ENCODE data around the gene NACC2. TPM values are rescaled to one million over a fixed set of nuclear protein-coding genes. Genes with fewer than 3 reads are reported as not detected.

The NACC2 gene, protein sequence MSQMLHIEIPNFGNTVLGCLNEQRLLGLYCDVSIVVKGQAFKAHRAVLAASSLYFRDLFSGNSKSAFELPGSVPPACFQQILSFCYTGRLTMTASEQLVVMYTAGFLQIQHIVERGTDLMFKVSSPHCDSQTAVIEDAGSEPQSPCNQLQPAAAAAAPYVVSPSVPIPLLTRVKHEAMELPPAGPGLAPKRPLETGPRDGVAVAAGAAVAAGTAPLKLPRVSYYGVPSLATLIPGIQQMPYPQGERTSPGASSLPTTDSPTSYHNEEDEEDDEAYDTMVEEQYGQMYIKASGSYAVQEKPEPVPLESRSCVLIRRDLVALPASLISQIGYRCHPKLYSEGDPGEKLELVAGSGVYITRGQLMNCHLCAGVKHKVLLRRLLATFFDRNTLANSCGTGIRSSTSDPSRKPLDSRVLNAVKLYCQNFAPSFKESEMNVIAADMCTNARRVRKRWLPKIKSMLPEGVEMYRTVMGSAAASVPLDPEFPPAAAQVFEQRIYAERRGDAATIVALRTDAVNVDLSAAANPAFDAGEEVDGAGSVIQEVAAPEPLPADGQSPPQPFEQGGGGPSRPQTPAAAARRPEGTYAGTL
- 15.2 and 27.2 TPM in 2 replicates for total RNA-seq (2011; cell fraction: chromatin; rRNA removed; ENCODE audit: low replicate concordance)
- 17.0 and 18.7 TPM in 2 replicates for total RNA-seq (2011; cell fraction: nucleolus; rRNA removed)
- 10.7 and 13.6 TPM in 2 replicates for total RNA-seq (2011; cell fraction: nucleoplasm; rRNA removed)
- 16.6 and 21.1 TPM in 2 replicates for total RNA-seq (2014; rRNA removed)
- total RNA-seq (2014; rRNA removed; fragmentation: Illumina TruSeq; extraction: Trizol) = 4.4 and 4.8 TPM in 2 replicates
- 9.9 and 10.1 TPM in 2 replicates for total RNA-seq (2015; rRNA removed; fragmentation: Illumina TruSeq; extraction: Trizol)
- total RNA-seq (2021) = 22.2 and 25.1 TPM in 2 replicates
- 5.6 TPM in 2 replicates for polyA plus RNA-seq (2011; rRNA removed)
- polyA plus RNA-seq (2011; cell fraction: cytosol; rRNA removed) = 7.2 and 16.2 TPM in 2 replicates
- polyA plus RNA-seq (2011; cell fraction: nucleus; rRNA removed) = 14.6 and 26.1 TPM in 2 replicates
- 9.1 and 10.5 TPM in 2 replicates for polyA plus RNA-seq (2012)
- 5.2 and 8.0 TPM in 2 replicates for polyA plus RNA-seq (2014; fragmentation: Illumina TruSeq; extraction: Trizol)
- polyA plus RNA-seq (2014; fragmentation: Nextera tagmentation; extraction: Ambion mirVana) = under 1 TPM; 0.70 to 0.73 TPM
- polyA plus RNA-seq (2014; rRNA removed) = 11.7 and 12.5 TPM in 2 replicates
- 5.4 and 11.8 TPM in 2 replicates for polyA minus RNA-seq (2011; rRNA and poly(A)+ RNA removed)
- 12.6 and 13.9 TPM in 2 replicates for polyA minus RNA-seq (2011; cell fraction: cytosol; rRNA and poly(A)+ RNA removed)
- polyA minus RNA-seq (2011; cell fraction: nucleus; rRNA and poly(A)+ RNA removed) = 5.9 and 6.5 TPM in 2 replicates
- percentile 72 among the genes with signal in this experiment for Bru-seq, nascent RNA
- BruChase-seq, experiment 1, labeled RNA remaining after a 2-hour chase = percentile 64 among the genes with signal in this experiment
- BruChase-seq, experiment 2, labeled RNA remaining after a 6-hour chase = percentile 63 among the genes with signal in this experiment
- long read RNA-seq, experiment 1, full-length matches to known transcripts = 34 of 163 reads
- long read RNA-seq, experiment 1, partial matches to known transcripts = 4 of 163 reads
- long read RNA-seq, experiment 1, other reads (novel, unspliced or antisense) = 125 of 163 reads
- long read RNA-seq, experiment 2, full-length matches to known transcripts = 6 of 29 reads
- long read RNA-seq, experiment 2, partial matches to known transcripts = 2 of 29 reads
- long read RNA-seq, experiment 2, other reads (novel, unspliced or antisense) = 21 of 29 reads
- long read RNA-seq, experiment 3, full-length matches to known transcripts = 4 of 8 reads
- long read RNA-seq, experiment 3, partial matches to known transcripts = 0 of 8 reads
- long read RNA-seq, experiment 3, other reads (novel, unspliced or antisense) = 4 of 8 reads

DNA sequence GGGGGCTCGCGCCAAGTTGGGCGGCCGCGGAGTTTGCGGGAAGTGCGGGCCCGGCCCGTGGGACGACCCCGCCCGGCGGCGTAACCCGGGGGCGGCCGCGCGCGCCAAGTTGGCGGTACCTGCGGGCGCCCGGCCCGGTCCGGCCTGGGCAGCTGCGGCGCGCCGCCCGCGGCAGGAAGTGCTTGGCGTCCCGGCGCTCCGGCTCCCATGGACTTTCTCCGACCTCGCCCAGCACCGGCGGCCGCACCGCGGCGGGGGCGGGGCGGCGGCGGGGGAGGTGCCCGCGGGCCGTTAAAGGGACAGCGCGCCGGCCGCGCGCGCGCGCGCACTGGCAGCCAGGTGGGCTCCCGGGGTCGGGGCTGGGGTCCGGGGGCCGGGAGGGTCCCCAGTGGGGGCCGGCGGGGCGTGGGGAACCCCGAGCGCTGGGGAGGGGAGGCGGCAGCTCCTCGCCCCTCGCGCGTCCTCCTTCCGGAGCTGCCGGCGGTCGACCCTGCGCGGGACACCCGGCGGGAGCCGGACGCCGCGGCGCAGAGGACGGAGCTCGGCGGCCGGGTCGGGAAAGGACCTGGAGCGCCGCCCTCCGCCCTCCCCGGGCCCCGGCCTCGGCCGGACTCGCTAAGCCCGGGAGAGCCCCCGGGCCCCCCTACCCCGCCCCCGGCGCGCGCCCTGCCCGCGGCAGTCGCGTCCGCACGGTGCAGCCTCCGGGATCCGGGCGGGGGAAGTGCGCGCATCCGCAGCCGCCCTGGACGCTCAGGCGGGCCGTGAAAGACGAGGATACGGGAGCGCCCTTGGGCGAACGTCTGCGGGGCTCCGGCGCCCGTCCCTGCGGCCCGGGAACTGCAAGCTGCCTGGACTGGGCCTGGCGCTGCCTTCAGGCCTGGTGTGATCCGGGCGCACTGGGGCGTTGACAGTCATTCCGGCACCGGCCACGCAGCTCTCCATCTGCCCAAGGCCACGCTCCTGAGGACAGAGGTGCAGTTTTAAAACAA is at the start of gene NACC2:
TSS of gene NACC2 (minus strand) at position 220 of the 989 bp plus-strand sequence. CDS start 44,768 bp downstream, outside the sequence.
- Histone ChIP-seq H2AFZ (ENCODE audit: low read depth, low read length) (peak within 1 kb of the TSS; percentile 62), H3K4me3 (peak within 1 kb of the TSS; percentile 70), H3K79me2 (ENCODE audit: control insufficient read depth, insufficient read depth, low read length) (peaks cover 44% of the 10 kb centered on the region), H3K27ac (ENCODE audit: extremely low read depth, low read depth, low read length) (peak within 1 kb of the TSS; percentile 93), H3K27me3 (ENCODE audit: control insufficient read depth in 2 of 2, insufficient read depth in 2 of 2, low read length in 2 of 2) (no peaks in the 10 kb centered on the region), H4K20me1 (replicated peaks; ENCODE audit: control insufficient read depth, insufficient read depth, low read length) (peaks cover 8% of the 10 kb centered on the region; the same call in 1 of the 2 replicates), H3K9me3 (replicated peaks; ENCODE audit: control insufficient read depth, insufficient read depth, low read depth, low read length) (no peaks in the 10 kb centered on the region), H3K36me3 (ENCODE audit: control insufficient read depth, insufficient read depth, low read length) (peaks cover 22% of the 10 kb centered on the region; the same call in 2 of the 3 replicates), H3K9ac (ENCODE audit: insufficient read depth in 1 of 2, low read depth in 2 of 2, low read length in 2 of 2) (peak within 1 kb of the TSS; percentile 78 to 98), H3K4me1 (replicated peaks in 1 of 2; ENCODE audit: control insufficient read depth in 2 of 2, insufficient read depth in 2 of 2, low read length in 2 of 2) (peaks cover 22 to 72% of the 10 kb centered on the region in 2 experiments; a peak in 4 of 5 replicates), H3K4me2 (ENCODE audit: insufficient read depth, low read length) (peak within 1 kb of the TSS; percentile 84), H3K9me1 (ENCODE audit: control insufficient read depth, insufficient read depth, low read length) (no peaks in the 10 kb centered on the region)
- CTCF ChIA-PET (ENCODE audit: low intra/inter-chr PET ratio) = no interaction called here
- ATAC-seq (peak; percentile 64), FAIRE-seq (no peak), DNase-seq (ENCODE audit: extremely low read depth in 1 of 4, low spot score in 3 of 4) (peak; percentile 75 to 82 (median 80))
- in situ Hi-C loops (cut with MboI) (no loop called here), intact Hi-C loops (cut with micrococcal nuclease) (loop anchor here (2.0 to 10.0 kb wide), 2 partner anchors 13 to 131 kb away; partner anchors contain the start of gene UBAC1)
- POLR2A ChIA-PET = interaction anchor here (0.6 to 1.4 kb wide), 3 partner anchors 11 to 16 kb away, joined by 3 read pairs; no protein-coding TSS in a partner anchor
- WGBS (ENCODE audit: insufficient coverage, low coverage, missing lambda C conversion rate) = 3% methylated on average over 28 of the region's 143 CpGs
- BruUV-seq (replicated peaks) = no TSS peak
- TF ChIP-seq ZBTB8A (IDR thresholded peaks at IDR 0.05; ENCODE audit: partially characterized antibody) (no peak), SIN3B (IDR thresholded peaks at IDR 0.05; ENCODE audit: low read depth) (0 out of 2 replicates have a peak, but pooled peaks have one; percentile 28), BCOR (IDR thresholded peaks at IDR 0.05) (peak; percentile 52; the same call in 1 of the 2 replicates), SRF (CRISPR knock-in tag; IDR thresholded peaks at IDR 0.05) (peak in 1 of 2 experiments; percentile 60; a peak in 1 of 4 replicates), RBM39 (optimal IDR thresholded peaks at IDR 0.05; ENCODE audit: low read depth, low read length) (no peak), RBM22 (IDR thresholded peaks at IDR 0.05; ENCODE audit: low read depth, low read length, poor library complexity, severe bottlenecking) (no peak), SPI1 (IDR thresholded peaks at IDR 0.05; ENCODE audit: borderline replicate concordance, low read depth, low read length) (peak; percentile 22; the same call in 1 of the 2 replicates)
- TF ChIP-seq, protein P1, sequence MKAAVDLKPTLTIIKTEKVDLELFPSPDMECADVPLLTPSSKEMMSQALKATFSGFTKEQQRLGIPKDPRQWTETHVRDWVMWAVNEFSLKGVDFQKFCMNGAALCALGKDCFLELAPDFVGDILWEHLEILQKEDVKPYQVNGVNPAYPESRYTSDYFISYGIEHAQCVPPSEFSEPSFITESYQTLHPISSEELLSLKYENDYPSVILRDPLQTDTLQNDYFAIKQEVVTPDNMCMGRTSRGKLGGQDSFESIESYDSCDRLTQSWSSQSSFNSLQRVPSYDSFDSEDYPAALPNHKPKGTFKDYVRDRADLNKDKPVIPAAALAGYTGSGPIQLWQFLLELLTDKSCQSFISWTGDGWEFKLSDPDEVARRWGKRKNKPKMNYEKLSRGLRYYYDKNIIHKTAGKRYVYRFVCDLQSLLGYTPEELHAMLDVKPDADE (conservative IDR thresholded peaks at IDR 0.05; ENCODE audit: control insufficient read depth, low read depth, low read length) = peak; percentile 67
- TF ChIP-seq, protein P2, sequence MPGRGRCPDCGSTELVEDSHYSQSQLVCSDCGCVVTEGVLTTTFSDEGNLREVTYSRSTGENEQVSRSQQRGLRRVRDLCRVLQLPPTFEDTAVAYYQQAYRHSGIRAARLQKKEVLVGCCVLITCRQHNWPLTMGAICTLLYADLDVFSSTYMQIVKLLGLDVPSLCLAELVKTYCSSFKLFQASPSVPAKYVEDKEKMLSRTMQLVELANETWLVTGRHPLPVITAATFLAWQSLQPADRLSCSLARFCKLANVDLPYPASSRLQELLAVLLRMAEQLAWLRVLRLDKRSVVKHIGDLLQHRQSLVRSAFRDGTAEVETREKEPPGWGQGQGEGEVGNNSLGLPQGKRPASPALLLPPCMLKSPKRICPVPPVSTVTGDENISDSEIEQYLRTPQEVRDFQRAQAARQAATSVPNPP (IDR thresholded peaks at IDR 0.05; ENCODE audit: borderline replicate concordance, insufficient read depth, insufficient read length) = no peak

Measured in K562 (cell line).